Transverse colon (tissue), 4 donors: ENCODE measurements around the gene NLGN4Y. TPM values are rescaled to one million over a fixed set of nuclear protein-coding genes. Genes with fewer than 3 reads are reported as not detected.

Experiments used
- DNase-seq: peaks from one replicate; pipeline ENCODE4 v3.0.0-alpha.2; 2019
- H3K27ac ChIP-seq, 4 donors: fragments of 200-600 bp; sonication (generic); 2 replicates each; pipeline ENCODE4 v1.5.1; 2016 to 2018; ENCODE audit warnings: inconsistent platforms in 4 of 4
- H3K27me3 ChIP-seq: fragments of 200-600 bp; sonication (generic); 2 replicates; pipeline ENCODE4 v1.5.1; 2017; ENCODE audit warnings: inconsistent platforms
- H3K36me3 ChIP-seq, 4 donors: fragments of 200-600 bp; sonication (generic); 2 replicates each; pipeline ENCODE4 v1.5.1; 2017 to 2019; ENCODE audit warnings: inconsistent platforms in 4 of 4
- H3K4me1 ChIP-seq, 4 donors: fragments of 200-600 bp; sonication (generic); 2 replicates each; pipeline ENCODE4 v1.5.1; 2017 to 2020; ENCODE audit warnings: inconsistent platforms in 4 of 4
- H3K4me3 ChIP-seq, 4 donors: fragments of 200-600 bp; sonication (generic); 1 replicate in 1 of 4; 2 replicates in 3 of 4; pipeline versions ENCODE4 v1.5.1 to v1.6.1; 2017 to 2019; ENCODE audit warnings: inconsistent platforms in 4 of 4
- H3K9me3 ChIP-seq, 2 donors: fragments of 200-600 bp; sonication (generic); 2 replicates each; pipeline ENCODE4 v1.5.1; 2017 to 2019; ENCODE audit warnings: inconsistent platforms in 2 of 2
- EP300 ChIP-seq: sonication (generic); formaldehyde crosslinking; IDR thresholded peaks from one replicate; pipeline ENCODE4 v1.6.1; 2017; ENCODE audit warnings: antibody characterized with exemption, low read depth
- POLR2A ChIP-seq: fragments of 450-650 bp; IDR thresholded peaks from one replicate; pipeline ENCODE4 v1.6.1; 2016; ENCODE audit warnings: antibody characterized with exemption, mild to moderate bottlenecking, moderate library complexity
- POLR2AphosphoS5 ChIP-seq, 3 donors: sonication (generic); formaldehyde crosslinking; IDR thresholded peaks; one replicate each; pipeline ENCODE4 v1.6.1; 2016; ENCODE audit warnings: antibody characterized with exemption in 3 of 3
- WGBS, 2 donors: methylation state at CpG; one replicate each; pipeline ENCODE4 v1.1.5; 2018; ENCODE audit warnings: low coverage in 1 of 2; 5-methylcytosine and 5-hydroxymethylcytosine counted together
- in situ Hi-C, 4 donors: fragments of 200-750 bp; cut with MboI; loops; one replicate each; pipeline versions ENCODE4 v1.15.0 to v1.15.1; 2017; ENCODE audit warnings: low sequenced_read_pairs in 3 of 4, low pct_ligation_motif_present in 1 of 4, low pct_unique_long_range_greater_than_20kb in 1 of 4
- intact Hi-C: fragments of 100-400 bp; cut with DNase I; formaldehyde crosslinking; loops from one replicate; pipeline ENCODE4 v1.15.1; 2023; ENCODE audit warnings: low total_unique reads
- total RNA-seq, 4 donors: library from RNA; depleted of rRNA; stranded (reverse); fragments of >200 nt; gene quantifications; one replicate each; pipeline ENCODE4 v1.1.0, GENCODE V29; 2016
- TF ChIP-seq, protein P1 (sequence below), 5 experiments: fragments of 200-600 bp in 3 of 5; fragments of 450-650 bp in 2 of 5; sonication (generic) in 3 of 5; IDR thresholded peaks; 1 replicate in 2 of 5; 2 replicates in 3 of 5; pipeline ENCODE4 v1.5.1; 2016 to 2017; ENCODE audit warnings: antibody characterized with exemption in 5 of 5, inconsistent platforms in 3 of 5, mild to moderate bottlenecking in 2 of 5, moderate library complexity in 1 of 5

Gene NLGN4Y
- total RNA-seq, 4 donors from 2014 or later, result 4.2 to 4.9 TPM; not detected in 2

DNA sequence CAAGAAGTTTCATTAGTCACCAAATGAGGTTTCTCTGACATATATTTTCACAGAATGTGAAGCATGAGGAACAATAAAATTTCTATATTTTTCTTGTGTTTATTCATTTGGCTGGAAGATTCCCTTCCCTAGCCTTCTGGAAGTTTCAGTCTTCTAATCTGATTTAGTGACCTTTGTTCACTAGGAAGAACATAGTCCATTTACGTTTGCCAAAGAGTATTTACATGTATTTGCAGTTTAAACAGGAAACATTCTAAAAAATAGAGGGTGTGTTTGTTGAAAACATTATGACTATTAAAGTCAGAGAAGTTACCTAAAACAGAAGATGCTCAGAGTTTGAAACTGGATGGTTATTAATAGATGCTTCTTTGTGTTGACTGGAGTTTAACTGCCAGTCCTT, 238.6 kb downstream of the NLGN4Y start:
- no peak for DNase-seq
- Histone ChIP-seq H3K9me3 (no peaks in the 10 kb centered on the region), H3K4me1 (no peaks in the 10 kb centered on the region), H3K4me3 (no peak overlapping the region), H3K27ac (no peak overlapping the region), H3K36me3 (no peaks in the 10 kb centered on the region), H3K27me3 (no peaks in the 10 kb centered on the region)
- intact Hi-C loops (no loop called here), in situ Hi-C loops (no loop called here)
- WGBS, 2 donors, result 33% methylated on average over 1 of the region's 1 CpG; no CpG with 5 or more reads in 1 of the 2 donors
- TF ChIP-seq, protein P1, sequence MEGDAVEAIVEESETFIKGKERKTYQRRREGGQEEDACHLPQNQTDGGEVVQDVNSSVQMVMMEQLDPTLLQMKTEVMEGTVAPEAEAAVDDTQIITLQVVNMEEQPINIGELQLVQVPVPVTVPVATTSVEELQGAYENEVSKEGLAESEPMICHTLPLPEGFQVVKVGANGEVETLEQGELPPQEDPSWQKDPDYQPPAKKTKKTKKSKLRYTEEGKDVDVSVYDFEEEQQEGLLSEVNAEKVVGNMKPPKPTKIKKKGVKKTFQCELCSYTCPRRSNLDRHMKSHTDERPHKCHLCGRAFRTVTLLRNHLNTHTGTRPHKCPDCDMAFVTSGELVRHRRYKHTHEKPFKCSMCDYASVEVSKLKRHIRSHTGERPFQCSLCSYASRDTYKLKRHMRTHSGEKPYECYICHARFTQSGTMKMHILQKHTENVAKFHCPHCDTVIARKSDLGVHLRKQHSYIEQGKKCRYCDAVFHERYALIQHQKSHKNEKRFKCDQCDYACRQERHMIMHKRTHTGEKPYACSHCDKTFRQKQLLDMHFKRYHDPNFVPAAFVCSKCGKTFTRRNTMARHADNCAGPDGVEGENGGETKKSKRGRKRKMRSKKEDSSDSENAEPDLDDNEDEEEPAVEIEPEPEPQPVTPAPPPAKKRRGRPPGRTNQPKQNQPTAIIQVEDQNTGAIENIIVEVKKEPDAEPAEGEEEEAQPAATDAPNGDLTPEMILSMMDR (IDR thresholded peaks at IDR 0.05), result no peak
- TF ChIP-seq POLR2AphosphoS5 (IDR thresholded peaks at IDR 0.05) (no peak), POLR2A (no peak), EP300 (no peak)

DNA sequence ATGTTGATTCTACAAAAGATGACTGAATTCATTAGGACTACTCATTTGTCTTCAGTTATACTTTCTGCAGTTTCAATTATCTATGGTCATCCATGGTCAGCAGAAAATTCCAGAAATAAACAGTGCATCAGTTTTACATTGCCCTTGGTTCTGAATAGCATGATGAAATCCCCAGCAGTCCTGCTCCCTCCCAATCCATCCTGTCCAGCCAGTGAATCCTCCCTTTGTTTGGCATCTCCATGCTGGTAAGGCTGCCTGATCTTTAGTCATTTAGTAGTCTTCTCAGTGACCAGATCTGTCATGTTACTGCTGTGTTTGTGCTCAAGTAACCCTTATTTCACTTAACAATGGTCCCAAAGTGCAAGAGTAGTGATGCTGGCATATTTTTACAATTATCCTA, 239.3 kb downstream of the NLGN4Y start:
- Histone ChIP-seq H3K4me1 (no peaks in the 10 kb centered on the region), H3K27ac (no peak overlapping the region), H3K9me3 (no peaks in the 10 kb centered on the region), H3K4me3 (no peak overlapping the region), H3K36me3 (no peaks in the 10 kb centered on the region), H3K27me3 (no peaks in the 10 kb centered on the region)
- no peak for TF ChIP-seq EP300
- TF ChIP-seq, protein P1 (IDR thresholded peaks at IDR 0.05), result no peak
- TF ChIP-seq POLR2A, result no peak
- TF ChIP-seq POLR2AphosphoS5 (IDR thresholded peaks at IDR 0.05), result no peak
- intact Hi-C loops, result no loop called here
- no peak for DNase-seq
- in situ Hi-C loops, result no loop called here

DNA sequence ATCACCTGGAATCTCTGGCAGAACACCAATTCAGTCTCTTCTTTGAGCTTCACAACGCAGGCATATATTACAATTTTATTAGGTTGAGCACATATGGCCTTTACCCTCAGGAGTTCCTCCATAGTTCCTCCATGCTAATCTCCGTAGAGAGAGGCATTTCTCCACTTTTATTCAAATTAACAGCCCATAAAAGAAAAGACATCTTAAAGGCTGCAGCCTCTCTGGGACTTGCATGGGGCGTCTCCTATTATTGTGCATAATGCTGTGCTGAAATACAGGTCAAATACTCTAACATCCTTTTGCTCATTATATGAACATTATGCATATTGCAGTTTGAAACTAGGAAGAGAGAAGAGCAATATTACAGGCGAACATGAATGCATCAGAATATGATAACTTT, 253.9 kb downstream of the NLGN4Y start:
- H3K36me3 ChIP-seq, result no peaks in the 10 kb centered on the region
- H3K27me3 ChIP-seq, result no peaks in the 10 kb centered on the region
- no peaks in the 10 kb centered on the region for H3K4me1 ChIP-seq
- no peak for DNase-seq
- TF ChIP-seq POLR2A (no peak), EP300 (no peak), POLR2AphosphoS5 (IDR thresholded peaks at IDR 0.05) (no peak)
- TF ChIP-seq, protein P1 (IDR thresholded peaks at IDR 0.05), result no peak
- intact Hi-C loops, result no loop called here
- in situ Hi-C loops, result no loop called here
- no peaks in the 10 kb centered on the region for H3K9me3 ChIP-seq
- WGBS, 2 donors, result 93% methylated on average over 2 of the region's 4 CpGs; no CpG with 5 or more reads in 1 of the 2 donors
- no peak overlapping the region for H3K4me3 ChIP-seq
- no peak overlapping the region for H3K27ac ChIP-seq

DNA sequence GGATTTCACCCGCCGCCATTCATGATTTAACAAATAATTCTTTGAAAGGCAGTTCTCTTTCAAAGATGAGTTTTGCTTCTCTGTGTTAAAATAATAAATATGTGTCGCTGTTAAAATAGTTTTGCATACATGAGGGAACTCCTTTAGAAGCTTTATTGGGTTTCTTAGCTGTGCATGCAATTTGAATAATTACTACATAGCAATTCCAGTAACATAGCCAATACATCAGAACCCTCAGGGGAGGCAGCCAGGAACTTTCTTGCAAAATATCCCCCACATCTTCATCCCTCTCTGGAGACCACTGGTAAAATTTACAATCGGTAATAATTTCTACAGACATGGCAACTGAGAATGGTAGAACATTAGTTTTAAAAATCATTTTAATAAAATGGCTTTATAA, 268.8 kb downstream of the NLGN4Y start:
- intact Hi-C loops (no loop called here), in situ Hi-C loops (no loop called here)
- H3K27ac ChIP-seq, result no peak overlapping the region
- H3K4me1 ChIP-seq, result no peaks in the 10 kb centered on the region
- 100% methylated on average over 1 of the region's 4 CpGs; no CpG with 5 or more reads in 1 of the 2 donors for WGBS, 2 donors
- TF ChIP-seq, protein P1 (IDR thresholded peaks at IDR 0.05), result no peak
- H3K9me3 ChIP-seq, result no peaks in the 10 kb centered on the region
- no peak for DNase-seq
- no peak overlapping the region for H3K4me3 ChIP-seq
- H3K27me3 ChIP-seq, result no peaks in the 10 kb centered on the region
- no peaks in the 10 kb centered on the region for H3K36me3 ChIP-seq
